HCT116 (cell line): Measurements from ENCODE around the gene FLNB. TPM values are rescaled to one million over a fixed set of nuclear protein-coding genes. Genes with fewer than 3 reads are reported as not detected.

Experiments
- ATAC-seq: fragments of 200-7000 bp; cut with Tn5 transposase; 2 replicates; pipeline ENCODE4 v1.9.1; 2020; ENCODE audit warnings: mild to moderate bottlenecking, moderate library complexity
- BruUV-seq: library from RNA; stranded (reverse); fragments of 400-500 nt; replicated peaks from 2 replicates; lab custom pipeline; 2021; lab: Mats Ljungman, UMichigan
- CTCF ChIA-PET: fragments of 300-600 bp; sonication (Branson Sonifier 250); formaldehyde crosslinking; loops from one replicate; lab custom pipeline; 2021; ENCODE audit warnings: antibody characterized with exemption; lab: Charles Lee
- POLR2A ChIA-PET: fragments of 300-600, 350-600 bp; sonication (Branson Sonifier 250); formaldehyde crosslinking; loops from one replicate; lab custom pipeline; 2021; ENCODE audit warnings: antibody characterized with exemption; lab: Charles Lee
- RAD21 ChIA-PET, 2 experiments: fragments of 300-600 bp; sonication (Branson Sonifier 250); formaldehyde crosslinking; loops; one replicate each; lab custom pipeline; 2023; ENCODE audit warnings: low total read pairs in 2 of 2; ENCODE audit not compliant: uncharacterized antibody in 2 of 2, unreplicated experiment in 2 of 2, low non-redundant PET in 1 of 2; lab: Charles Lee
- DNase-seq: peaks from one replicate; pipeline ENCODE4 v3.0.0-alpha.2; 2010; ENCODE audit warnings: low read depth, low spot score
- H2AFZ ChIP-seq: fragments of 200-600 bp; shearing (Covaris generic), sonication (generic); 2 replicates; pipeline ENCODE4 v1.6.1; 2017; ENCODE audit warnings: low read depth, mixed run types, mixed read lengths, antibody characterized with exemption, low read length; ENCODE audit not compliant: poor library complexity, severe bottlenecking
- H3K27ac ChIP-seq: 2 replicates; pipeline ENCODE4 v1.5.1; 2012; ENCODE audit warnings: low read depth, low read length
- H3K27me3 ChIP-seq: fragments of 200-600 bp; sonication (generic); 2 replicates; pipeline ENCODE4 v1.6.1; 2016; ENCODE audit warnings: mixed run types, low read length, mixed read lengths; ENCODE audit not compliant: insufficient read depth
- H3K36me3 ChIP-seq, 2 experiments: fragments of 200-500 bp in 1 of 2; fragments of 200-600 bp in 1 of 2; sonication (Bioruptor generic) in 1 of 2; sonication (generic) in 1 of 2; 2 replicates each; pipeline versions ENCODE4 v1.5.1 to v1.6.1; 2014 to 2016; ENCODE audit warnings: low read length in 2 of 2, inconsistent platforms in 1 of 2, mixed read lengths in 1 of 2, mixed run types in 1 of 2; ENCODE audit not compliant: insufficient read depth in 2 of 2, control insufficient read depth in 1 of 2
- H3K4me1 ChIP-seq, 2 experiments: fragments of 200-600 bp in 1 of 2; sonication (generic) in 1 of 2; 2 replicates each; pipeline versions ENCODE4 v1.5.1 to v1.6.1; 2012 to 2017; ENCODE audit warnings: low read length in 2 of 2, inconsistent platforms in 1 of 2, mild to moderate bottlenecking in 1 of 2, mixed read lengths in 1 of 2, mixed run types in 1 of 2, moderate library complexity in 1 of 2; ENCODE audit not compliant: insufficient read depth in 2 of 2, control insufficient read depth in 1 of 2
- H3K4me2 ChIP-seq: fragments of 200-600 bp; sonication (generic); 2 replicates; pipeline ENCODE4 v1.6.1; 2017; ENCODE audit warnings: mixed run types, low read length, mixed read lengths
- H3K4me3 ChIP-seq, 2 experiments: fragments of 200-600 bp in 1 of 2; sonication (generic) in 1 of 2; replicated peaks in 1 of 2; 2 replicates each; pipeline ENCODE4 v1.5.1; 2011 to 2016; ENCODE audit warnings: low read length in 2 of 2, control low read depth in 1 of 2, low read depth in 1 of 2, mild to moderate bottlenecking in 1 of 2, mixed read lengths in 1 of 2, mixed run types in 1 of 2
- H3K79me2 ChIP-seq: fragments of 200-600 bp; sonication (generic); 2 replicates; pipeline ENCODE4 v1.6.1; 2017; ENCODE audit warnings: mild to moderate bottlenecking, mixed run types, low read length, moderate library complexity, mixed read lengths; ENCODE audit not compliant: insufficient read depth
- H3K9ac ChIP-seq: fragments of 200-600 bp; sonication (generic); 2 replicates; pipeline ENCODE4 v1.6.1; 2016; ENCODE audit warnings: low read length, mixed read lengths
- H3K9me2 ChIP-seq: fragments of 200-600 bp; sonication (generic), shearing (Covaris generic); 2 replicates; pipeline ENCODE4 v1.6.1; 2017; ENCODE audit warnings: mixed run types, mild to moderate bottlenecking, moderate library complexity; ENCODE audit not compliant: insufficient read depth
- H3K9me3 ChIP-seq, 2 experiments: fragments of 200-500 bp in 1 of 2; fragments of 200-600 bp in 1 of 2; sonication (Bioruptor generic) in 1 of 2; sonication (generic) in 1 of 2; 2 replicates each; pipeline ENCODE4 v1.6.1; 2014 to 2017; ENCODE audit warnings: low read length in 2 of 2, mixed read lengths in 2 of 2, inconsistent platforms in 1 of 2, low read depth in 1 of 2, mild to moderate bottlenecking in 1 of 2, mixed run types in 1 of 2, moderate library complexity in 1 of 2; ENCODE audit not compliant: control insufficient read depth in 1 of 2, insufficient read depth in 1 of 2
- H4K20me1 ChIP-seq: fragments of 200-600 bp; sonication (generic), shearing (Covaris generic); 2 replicates; pipeline ENCODE4 v1.6.1; 2017; ENCODE audit warnings: mixed run types, mild to moderate bottlenecking, moderate library complexity; ENCODE audit not compliant: insufficient read depth
- CEBPB ChIP-seq: IDR thresholded peaks from 2 replicates; pipeline ENCODE4 v1.6.1; 2012; ENCODE audit warnings: low read depth
- CTCF ChIP-seq, 3 experiments: fragments of 200-600 bp in 1 of 3; sonication (generic) in 1 of 3; IDR thresholded peaks in 2 of 3; conservative IDR thresholded peaks in 1 of 3; 2 replicates each; pipeline ENCODE4 v1.5.1; 2012 to 2017; ENCODE audit warnings: low read depth in 2 of 3, low read length in 2 of 3, antibody characterized with exemption in 1 of 3, borderline replicate concordance in 1 of 3, control low read depth in 1 of 3, mild to moderate bottlenecking in 1 of 3, mixed read lengths in 1 of 3, mixed run types in 1 of 3, moderate library complexity in 1 of 3; ENCODE audit not compliant: insufficient read depth in 1 of 3
- EGR1 ChIP-seq: IDR thresholded peaks from 2 replicates; pipeline ENCODE4 v1.6.1; 2012; ENCODE audit warnings: low read depth
- MAX ChIP-seq: IDR thresholded peaks from 2 replicates; pipeline ENCODE4 v1.6.1; 2012
- POLR2AphosphoS5 ChIP-seq: IDR thresholded peaks from 2 replicates; pipeline ENCODE4 v1.6.1; 2011; ENCODE audit warnings: mild to moderate bottlenecking, low read depth, low read length, moderate library complexity
- RAD21 ChIP-seq: IDR thresholded peaks from 2 replicates; pipeline ENCODE4 v1.6.1; 2012; ENCODE audit warnings: low read depth, mild to moderate bottlenecking
- REST ChIP-seq: IDR thresholded peaks from 2 replicates; pipeline ENCODE4 v1.6.1; 2012; ENCODE audit warnings: low read depth
- SIN3A ChIP-seq: IDR thresholded peaks from 2 replicates; pipeline ENCODE4 v1.6.1; 2012; ENCODE audit warnings: low read depth
- SP1 ChIP-seq: IDR thresholded peaks from 2 replicates; pipeline ENCODE4 v1.6.1; 2012; ENCODE audit warnings: low read depth
- SRF ChIP-seq: IDR thresholded peaks from 2 replicates; pipeline ENCODE4 v1.6.1; 2012; ENCODE audit warnings: low read depth
- TCF7L2 ChIP-seq: IDR thresholded peaks from 2 replicates; pipeline ENCODE4 v1.7.0; 2011; ENCODE audit warnings: borderline replicate concordance, inconsistent platforms; ENCODE audit not compliant: insufficient read depth, insufficient read length; ENCODE audit errors: extremely low read depth
- ZFX ChIP-seq: fragments of 450-650 bp; IDR thresholded peaks from 2 replicates; pipeline ENCODE4 v1.6.1; 2017
- intact Hi-C: fragments of 100-400 bp; cut with micrococcal nuclease; formaldehyde crosslinking; loops from 2 replicates; pipeline ENCODE4 v1.10.0; 2022
- total RNA-seq: library from RNA; stranded (reverse); gene quantifications from one replicate; pipeline ENCODE4 v1.2.1, GENCODE V29; 2021; ENCODE audit not compliant: unreplicated experiment

Gene FLNB
- total RNA-seq, 1 experiment from 2014 or later, result 116 TPM

DNA sequence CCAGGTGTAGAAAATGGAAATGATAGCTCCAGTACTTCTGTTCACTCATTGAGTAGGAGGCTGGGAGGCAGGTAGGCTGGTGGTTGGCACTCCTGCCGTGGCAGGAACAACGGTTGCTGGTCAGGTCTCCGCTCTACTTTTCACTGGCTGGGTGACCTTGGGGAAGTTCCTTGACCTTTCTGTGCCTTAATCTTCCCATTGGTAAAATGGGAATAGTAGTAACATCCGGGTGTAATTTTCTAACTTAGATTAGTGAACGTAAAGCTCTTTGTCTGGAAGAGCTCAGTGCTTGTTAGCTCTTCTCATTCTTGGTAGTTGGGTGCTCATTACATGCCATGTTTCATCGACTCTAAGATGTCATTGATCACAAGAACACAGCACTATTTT, 45.8 kb upstream of the FLNB start:
- Histone ChIP-seq H3K4me3 (no peak overlapping the region), H3K27me3 (no peaks in the 10 kb centered on the region), H3K4me1 (peaks cover 8 to 16% of the 10 kb centered on the region in 2 experiments; a peak in 3 of 4 replicates), H3K4me2 (no peak overlapping the region), H4K20me1 (no peaks in the 10 kb centered on the region), H3K9me2 (no peaks in the 10 kb centered on the region), H3K9ac (no peak overlapping the region), H3K9me3 (no peaks in the 10 kb centered on the region), H3K36me3 (no peaks in the 10 kb centered on the region), H3K79me2 (no peaks in the 10 kb centered on the region), H2AFZ (no peak overlapping the region), H3K27ac (no peak overlapping the region)
- no TSS peak for BruUV-seq
- no peak for DNase-seq
- TF ChIP-seq ZFX (no peak), SP1 (no peak), SIN3A (no peak), TCF7L2 (no peak), EGR1 (no peak), POLR2AphosphoS5 (no peak)
- POLR2A ChIA-PET, result interaction anchor here (1.2 kb wide), 1 partner anchor 11 kb away, joined by 5 read pairs; no protein-coding TSS in a partner anchor
- RAD21 ChIA-PET, result interaction anchor here in 1 of 2 experiments (0.9 kb wide), 1 partner anchor 215 kb away, joined by 3 read pairs; no protein-coding TSS in a partner anchor
- ATAC-seq, result no peak
- CTCF ChIA-PET, result interaction anchor here (0.6 to 1.3 kb wide), 8 partner anchors 8 to 344 kb away, joined by 3 to 5 read pairs (median 3); partner anchors contain the start of genes HTD2 and RPP14
- intact Hi-C loops, result loop anchor here (1.0 to 10.0 kb wide), 2 partner anchors 212 to 342 kb away; partner anchors contain the start of genes HTD2 and RPP14

DNA sequence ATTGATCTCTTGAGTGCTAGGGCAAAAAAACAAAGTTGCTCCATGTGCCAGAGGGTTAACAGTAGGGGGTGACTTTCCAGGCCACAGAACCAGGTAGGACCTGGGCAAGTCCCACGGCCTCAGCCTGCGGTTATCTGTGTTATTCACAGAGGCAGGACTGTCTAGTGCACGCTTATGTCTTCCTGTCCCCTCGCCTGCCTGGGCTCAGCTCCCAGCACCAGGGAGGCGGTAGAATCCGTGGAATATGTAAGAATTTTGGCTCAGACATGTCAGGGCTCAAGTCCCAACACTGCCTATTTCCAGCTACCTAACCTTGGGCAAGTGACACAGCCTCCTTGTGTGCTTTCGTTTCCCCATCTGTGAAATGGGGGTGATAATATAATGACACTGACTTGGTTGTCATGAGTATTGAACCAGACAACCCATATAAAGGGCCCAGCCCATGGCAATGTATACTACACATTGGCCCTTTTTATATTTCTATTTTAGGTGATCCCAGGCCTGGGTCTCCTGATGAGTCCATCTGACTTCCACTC, 44.3 kb upstream of the FLNB start:
- H3K4me1 ChIP-seq, result peaks cover 3 to 10% of the 10 kb centered on the region in 2 experiments; a peak in 3 of 4 replicates
- ChIA-PET POLR2A (no interaction called here), RAD21 (interaction anchor here in 1 of 2 experiments (0.6 kb wide), 1 partner anchor 10 kb away, joined by 8 read pairs; no protein-coding TSS in a partner anchor), CTCF (no interaction called here)
- DNase-seq (no peak), ATAC-seq (no peak)
- H3K79me2 ChIP-seq, result no peaks in the 10 kb centered on the region
- no peak overlapping the region for H3K9ac ChIP-seq
- no TSS peak for BruUV-seq
- no peaks in the 10 kb centered on the region for H4K20me1 ChIP-seq
- no peaks in the 10 kb centered on the region for H3K27me3 ChIP-seq
- no peaks in the 10 kb centered on the region for H3K9me3 ChIP-seq
- H3K36me3 ChIP-seq, result no peaks in the 10 kb centered on the region
- no peak overlapping the region for H2AFZ ChIP-seq
- TF ChIP-seq RAD21 (no peak), EGR1 (no peak), REST (no peak), MAX (no peak), SP1 (no peak), CEBPB (no peak), CTCF (IDR thresholded peaks at IDR 0.05 in 2 of 3, conservative IDR thresholded peaks at IDR 0.05 in 1 of 3; ENCODE audit: borderline replicate concordance in 1 of 3, insufficient read depth in 1 of 3, low read depth in 2 of 3, low read length in 2 of 3) (no peak), SRF (no peak), ZFX (no peak)
- H3K27ac ChIP-seq, result no peak overlapping the region
- intact Hi-C loops, result loop anchor here (10.0 kb wide), 1 partner anchor 341 kb away; the partner anchor contains the start of genes HTD2 and RPP14
- H3K4me2 ChIP-seq, result no peak overlapping the region
- no peak overlapping the region for H3K4me3 ChIP-seq
- H3K9me2 ChIP-seq, result no peaks in the 10 kb centered on the region
